Right lobe of liver (tissue), 4 donors: ENCODE data around the gene MIEN1.

Source experiments
- CTCF ChIP-seq, 4 donors: fragments of 200-600 bp in 3 of 4; fragments of 450-650 bp in 1 of 4; IDR thresholded peaks; one replicate each; pipeline versions ENCODE4 v1.5.1 to v1.8.0; 2016 to 2022; ENCODE audit warnings: antibody characterized with exemption in 4 of 4, mild to moderate bottlenecking in 2 of 4
- POLR2A ChIP-seq: fragments of 450-650 bp; IDR thresholded peaks from one replicate; pipeline ENCODE4 v1.6.1; 2017; ENCODE audit warnings: antibody characterized with exemption, mild to moderate bottlenecking
- donor health status: DM: no; HTN: no; CAD: no.
- donor health status: DM: no; HTN: no; CAD: no.
- donor health status: DM: no; HTN: yes; CAD: no.

GRCh38 chr17:39769974-39770587, 39.7 kb upstream of the MIEN1 start:
- TF ChIP-seq CTCF (IDR thresholded peaks at IDR 0.05) (no peak), POLR2A (no peak)
